Astrocyte of the spinal cord (primary cell): Measurements from ENCODE around the gene EIF5A2.

Experiments
- DNase-seq: peaks from one replicate; pipeline ENCODE4 v3.0.0; 2011; ENCODE audit warnings: low read depth, low spot score
- H3K4me3 ChIP-seq: 2 replicates; pipeline ENCODE4 v1.5.1; 2011; ENCODE audit warnings: low read depth, mild to moderate bottlenecking, low read length, moderate library complexity
- CTCF ChIP-seq: IDR thresholded peaks from 2 replicates; pipeline ENCODE4 v1.5.1; 2012; ENCODE audit warnings: low read depth, mild to moderate bottlenecking, low read length, inconsistent platforms
- in situ Hi-C: cut with HindIII; loops from 2 replicates; pipeline ENCODE4 v1.10.0; 2017; ENCODE audit warnings: low sequenced_read_pairs

The EIF5A2 gene

GRCh38 chr3:170865209-170866094, 43.0 kb downstream of the EIF5A2 start:
- no peak for TF ChIP-seq CTCF
- H3K4me3 ChIP-seq: no peak overlapping the region
- peak; percentile 8 for DNase-seq
- in situ Hi-C loops: no loop called here

GRCh38 chr3:170864525-170865208, 43.8 kb downstream of the EIF5A2 start:
- no peak for TF ChIP-seq CTCF
- in situ Hi-C loops: no loop called here
- no peak overlapping the region for H3K4me3 ChIP-seq
- no peak for DNase-seq

- in situ Hi-C loops: no loop called here
- DNase-seq: no peak
- no peak overlapping the region for H3K4me3 ChIP-seq
- no peak for TF ChIP-seq CTCF
Measured at GRCh38 chr3:170863816-170864215, 44.6 kb downstream of the EIF5A2 start.

GRCh38 chr3:170862618-170863374, 45.6 kb downstream of the EIF5A2 start:
- H3K4me3 ChIP-seq: no peak overlapping the region
- TF ChIP-seq CTCF: no peak
- in situ Hi-C loops: no loop called here
- no peak for DNase-seq

- in situ Hi-C loops: no loop called here
- TF ChIP-seq CTCF: no peak
Measured at GRCh38 chr3:170858599-170858998, 49.8 kb downstream of the EIF5A2 start.

GRCh38 chr3:170852324-170852723, 56.1 kb downstream of the EIF5A2 start:
- TF ChIP-seq CTCF: no peak
- no peak for DNase-seq
- in situ Hi-C loops: no loop called here
- no peak overlapping the region for H3K4me3 ChIP-seq

More at GRCh38 chr3:170858599-170858998, 49.8 kb downstream of the EIF5A2 start:
- DNase-seq: no peak
- no peak overlapping the region for H3K4me3 ChIP-seq
